ENCODE measurements around the gene CENPT.

GRCh38 chr16:67845291-67846062, 2.0 kb downstream of the CENPT start:
- TF ChIP-seq POLR2A (IDR thresholded peaks at IDR 0.05; ENCODE audit: control extremely low read depth in 1 of 2, low read depth in 2 of 2, low read length in 2 of 2) (no peak), SRF (IDR thresholded peaks at IDR 0.05; ENCODE audit: low read depth, low read length) (no peak), MAX (IDR thresholded peaks at IDR 0.05) (no peak), CTCF (IDR thresholded peaks at IDR 0.05; ENCODE audit: control extremely low read depth in 1 of 3, insufficient read depth in 1 of 3, low read depth in 1 of 3, low read length in 3 of 3) (no peak), ZNF274 (IDR thresholded peaks at IDR 0.05; ENCODE audit: borderline replicate concordance, extremely low read depth, low read length) (no peak), TEAD4 (IDR thresholded peaks at IDR 0.05; ENCODE audit: low read depth, low read length) (no peak), CEBPB (IDR thresholded peaks at IDR 0.05; ENCODE audit: low read depth, low read length) (no peak), SUZ12 (IDR thresholded peaks at IDR 0.05; ENCODE audit: low read length) (no peak), CHD1 (IDR thresholded peaks at IDR 0.05; ENCODE audit: low read depth, low read length) (no peak), EP300 (IDR thresholded peaks at IDR 0.05; ENCODE audit: borderline replicate concordance in 1 of 2, low read depth in 2 of 2, low read length in 2 of 2) (no peak)
